HepG2 (cell line): ENCODE results near the gene TREX2. TPM values are rescaled to one million over a fixed set of nuclear protein-coding genes. Genes with fewer than 3 reads are reported as not detected.

Source experiments
- PRPF4 ChIP-seq: fragments of 200-400 bp; formaldehyde crosslinking; IDR thresholded peaks from 2 replicates; pipeline ENCODE4 v1.6.1; 2016; ENCODE audit warnings: low read length, low read depth; ENCODE audit not compliant: poor library complexity, severe bottlenecking
- ZNF281 ChIP-seq: sonication (generic); formaldehyde crosslinking; IDR thresholded peaks from 2 replicates; pipeline ENCODE4 v1.4.0; 2020; ENCODE audit warnings: missing genetic modification reagents, borderline replicate concordance
- ZNF768 ChIP-seq: sonication (generic); formaldehyde crosslinking; IDR thresholded peaks from 2 replicates; pipeline ENCODE4 v1.4.0; 2020; ENCODE audit warnings: missing genetic modification reagents
- polyA plus RNA-seq, 8 experiments: library from polyadenylated mRNA; depleted of rRNA in 3 of 8; stranded (reverse) in 7 of 8; unstranded in 1 of 8; fragments of >200 nt; fragmentation: Illumina TruSeq in 4 of 8; extraction: Trizol in 4 of 8; gene quantifications; 2 replicates each; pipeline versions ENCODE4 v1.2.1 to v1.2.3, GENCODE V29; 2011 to 2016; ENCODE audit warnings: low read depth in 4 of 8, missing spikeins in 1 of 8, mixed read lengths in 1 of 8; ENCODE audit not compliant: insufficient read depth in 1 of 8
- total RNA-seq, 5 experiments: library from RNA; depleted of rRNA; stranded (reverse); fragments of >200 nt; fragmentation: Illumina TruSeq; extraction: Trizol; gene quantifications; 2 replicates each; pipeline ENCODE4 v1.2.3, GENCODE V29; 2016; ENCODE audit warnings: low read depth in 1 of 5
- TF ChIP-seq, protein P1 (sequence below): sonication (generic); formaldehyde crosslinking; IDR thresholded peaks from 2 replicates; pipeline ENCODE4 v1.4.0; 2020; ENCODE audit warnings: missing genetic modification reagents, mild to moderate bottlenecking, borderline replicate concordance

The TREX2 gene
- total and polyA plus RNA-seq, 2 of the 13 experiments (the other 11 are each of a cell fraction or from before 2014, with no cell fraction given), result 0.13 to 0.18 TPM

DNA sequence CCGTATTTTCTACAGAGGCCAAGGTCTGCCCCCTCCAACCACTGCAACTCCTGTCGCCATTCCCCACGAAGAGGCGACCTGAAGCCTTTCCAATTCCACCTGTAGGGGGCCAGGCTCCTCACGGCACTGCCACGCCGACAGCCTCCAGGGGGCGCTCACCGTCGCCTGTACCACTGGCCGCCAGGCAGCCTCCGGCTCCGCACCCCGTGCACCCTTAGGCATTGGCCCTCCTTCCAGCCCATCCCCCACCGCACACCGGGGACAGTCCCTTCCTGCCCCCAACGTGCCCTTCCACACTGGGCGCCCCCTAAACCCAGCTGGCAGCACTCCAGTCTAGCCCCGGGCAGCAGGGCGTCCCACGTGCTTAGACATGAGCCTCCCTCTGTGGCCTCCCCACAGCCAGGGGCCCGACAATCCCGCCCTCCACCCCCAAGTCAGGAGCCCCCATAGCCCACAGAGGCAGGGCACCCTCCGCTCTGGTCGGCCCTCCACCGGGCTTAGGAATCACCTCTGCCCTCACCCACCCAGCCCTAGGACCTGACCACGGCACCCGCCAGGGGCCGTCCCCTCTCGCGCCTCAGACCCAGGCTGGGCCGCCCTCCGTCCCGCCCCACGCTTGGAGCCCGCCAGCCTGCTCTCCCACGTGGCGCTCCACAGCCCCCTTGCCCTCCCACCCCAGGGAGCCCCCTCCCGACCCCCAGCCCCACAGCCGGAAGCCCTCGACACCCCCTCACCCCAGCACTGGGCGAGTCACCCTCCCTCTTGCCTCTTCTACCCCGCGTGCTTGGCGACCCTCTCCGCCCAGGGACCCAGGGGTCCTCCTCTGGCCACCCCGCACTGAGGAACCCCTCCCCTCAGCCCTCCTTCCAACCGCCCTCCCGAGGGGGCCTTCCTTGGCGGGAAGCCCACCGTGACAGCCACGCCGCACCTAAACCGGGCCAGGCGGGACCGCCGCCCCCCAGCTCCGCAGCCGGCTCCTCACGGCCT lies 45.4 kb downstream of the TREX2 start (continued):
- TF ChIP-seq, protein P1, sequence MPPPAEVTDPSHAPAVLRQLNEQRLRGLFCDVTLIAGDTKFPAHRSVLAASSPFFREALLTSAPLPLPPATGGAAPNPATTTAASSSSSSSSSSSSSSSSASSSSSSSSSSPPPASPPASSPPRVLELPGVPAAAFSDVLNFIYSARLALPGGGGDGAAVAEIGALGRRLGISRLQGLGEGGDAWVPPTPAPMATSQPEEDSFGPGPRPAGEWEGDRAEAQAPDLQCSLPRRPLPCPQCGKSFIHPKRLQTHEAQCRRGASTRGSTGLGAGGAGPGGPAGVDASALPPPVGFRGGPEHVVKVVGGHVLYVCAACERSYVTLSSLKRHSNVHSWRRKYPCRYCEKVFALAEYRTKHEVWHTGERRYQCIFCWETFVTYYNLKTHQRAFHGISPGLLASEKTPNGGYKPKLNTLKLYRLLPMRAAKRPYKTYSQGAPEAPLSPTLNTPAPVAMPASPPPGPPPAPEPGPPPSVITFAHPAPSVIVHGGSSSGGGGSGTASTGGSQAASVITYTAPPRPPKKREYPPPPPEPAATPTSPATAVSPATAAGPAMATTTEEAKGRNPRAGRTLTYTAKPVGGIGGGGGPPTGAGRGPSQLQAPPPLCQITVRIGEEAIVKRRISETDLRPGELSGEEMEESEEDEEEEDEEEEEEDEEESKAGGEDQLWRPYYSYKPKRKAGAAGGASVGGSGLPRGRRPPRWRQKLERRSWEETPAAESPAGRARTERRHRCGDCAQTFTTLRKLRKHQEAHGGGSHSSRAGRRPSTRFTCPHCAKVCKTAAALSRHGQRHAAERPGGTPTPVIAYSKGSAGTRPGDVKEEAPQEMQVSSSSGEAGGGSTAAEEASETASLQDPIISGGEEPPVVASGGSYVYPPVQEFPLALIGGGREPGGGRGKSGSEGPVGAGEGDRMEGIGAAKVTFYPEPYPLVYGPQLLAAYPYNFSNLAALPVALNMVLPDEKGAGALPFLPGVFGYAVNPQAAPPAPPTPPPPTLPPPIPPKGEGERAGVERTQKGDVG (CRISPR knock-in tag), result no peak
- TF ChIP-seq ZNF281 (peak; percentile 59; the same call in 1 of the 2 replicates), PRPF4 (no peak), ZNF768 (CRISPR knock-in tag) (peak; percentile 28; the same call in 1 of the 2 replicates)
